Neural progenitor cell (in vitro differentiated cells): Measurements from ENCODE around the gene ARHGAP24.

ENCODE experiments used
- CTCF ChIP-seq: fragments of 200-600 bp; sonication (generic); IDR thresholded peaks from 2 replicates; pipeline ENCODE4 v1.5.1; 2017; ENCODE audit warnings: antibody characterized with exemption, mild to moderate bottlenecking
- EZH2phosphoT487 ChIP-seq: fragments of 200-600 bp; sonication (generic); IDR thresholded peaks from 2 replicates; pipeline ENCODE4 v1.6.1; 2017; ENCODE audit warnings: antibody characterized with exemption

DNA sequence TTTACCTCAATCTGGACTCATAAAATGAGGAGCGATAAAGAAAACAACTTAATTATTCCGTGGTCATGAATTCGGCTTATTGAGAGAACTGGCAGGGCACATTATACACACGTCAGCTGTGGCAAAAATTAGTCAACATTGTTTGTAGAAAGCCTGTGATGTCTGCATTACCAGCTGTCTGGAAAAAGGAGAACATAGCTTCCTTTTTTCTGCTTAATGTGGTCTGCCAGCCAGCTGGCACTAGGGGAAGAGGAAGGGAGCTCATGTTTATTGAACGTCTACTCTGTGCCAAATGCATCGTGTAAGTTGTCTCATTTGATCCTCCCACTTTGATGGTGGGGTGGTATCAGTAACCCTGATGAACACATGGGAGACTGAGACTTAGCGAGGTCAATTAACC is 367.6 kb downstream of the ARHGAP24 start:
- no peak for TF ChIP-seq CTCF
- no peak for TF ChIP-seq EZH2phosphoT487
